ENCODE data around the gene KDM6A.

DNA sequence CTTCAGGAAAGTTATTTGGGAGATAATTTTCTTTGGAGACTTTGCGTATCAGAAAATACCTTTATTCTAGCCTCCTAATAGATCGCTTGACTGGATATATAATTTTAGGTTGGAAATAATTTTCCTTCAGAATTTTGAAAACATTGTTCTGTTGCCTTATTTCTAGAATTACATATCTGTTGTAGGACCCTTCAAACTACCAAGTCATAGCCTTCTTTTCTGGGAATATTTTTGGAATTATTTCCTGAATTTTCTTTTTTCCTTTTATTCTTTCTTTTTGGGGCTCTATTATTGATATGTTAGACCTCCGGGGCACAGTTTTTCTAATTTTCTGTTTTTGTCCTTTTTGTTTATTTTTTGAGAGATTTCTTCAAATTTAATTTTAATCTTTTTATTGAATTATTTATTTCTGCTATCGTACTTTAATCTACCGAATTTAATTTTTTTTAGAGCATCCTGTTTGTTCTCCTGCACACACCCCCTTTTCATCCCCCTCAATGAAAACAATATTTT lies 100.5 kb downstream of the KDM6A start:
- TF ChIP-seq POLR2A (IDR thresholded peaks at IDR 0.05; ENCODE audit: low read depth, low read length), result no peak
- TF ChIP-seq, protein P1, sequence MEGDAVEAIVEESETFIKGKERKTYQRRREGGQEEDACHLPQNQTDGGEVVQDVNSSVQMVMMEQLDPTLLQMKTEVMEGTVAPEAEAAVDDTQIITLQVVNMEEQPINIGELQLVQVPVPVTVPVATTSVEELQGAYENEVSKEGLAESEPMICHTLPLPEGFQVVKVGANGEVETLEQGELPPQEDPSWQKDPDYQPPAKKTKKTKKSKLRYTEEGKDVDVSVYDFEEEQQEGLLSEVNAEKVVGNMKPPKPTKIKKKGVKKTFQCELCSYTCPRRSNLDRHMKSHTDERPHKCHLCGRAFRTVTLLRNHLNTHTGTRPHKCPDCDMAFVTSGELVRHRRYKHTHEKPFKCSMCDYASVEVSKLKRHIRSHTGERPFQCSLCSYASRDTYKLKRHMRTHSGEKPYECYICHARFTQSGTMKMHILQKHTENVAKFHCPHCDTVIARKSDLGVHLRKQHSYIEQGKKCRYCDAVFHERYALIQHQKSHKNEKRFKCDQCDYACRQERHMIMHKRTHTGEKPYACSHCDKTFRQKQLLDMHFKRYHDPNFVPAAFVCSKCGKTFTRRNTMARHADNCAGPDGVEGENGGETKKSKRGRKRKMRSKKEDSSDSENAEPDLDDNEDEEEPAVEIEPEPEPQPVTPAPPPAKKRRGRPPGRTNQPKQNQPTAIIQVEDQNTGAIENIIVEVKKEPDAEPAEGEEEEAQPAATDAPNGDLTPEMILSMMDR (IDR thresholded peaks at IDR 0.05; ENCODE audit: extremely low read depth in 1 of 2, insufficient read depth in 1 of 2, low read depth in 1 of 2, low read length in 2 of 2), result no peak
- TF ChIP-seq FOS (IDR thresholded peaks at IDR 0.05; ENCODE audit: borderline replicate concordance, insufficient read depth, low read length), result no peak
- no peak for TF ChIP-seq POLR2AphosphoS5 (IDR thresholded peaks at IDR 0.05; ENCODE audit: insufficient read depth, low read depth, low read length)
- no peak for TF ChIP-seq EZH2 (IDR thresholded peaks at IDR 0.05; ENCODE audit: borderline replicate concordance, low read depth, low read length, severe bottlenecking)
- no peak for TF ChIP-seq GATA2 (IDR thresholded peaks at IDR 0.05; ENCODE audit: insufficient read depth, insufficient read length, low read depth, low read length)
- TF ChIP-seq, protein P2, sequence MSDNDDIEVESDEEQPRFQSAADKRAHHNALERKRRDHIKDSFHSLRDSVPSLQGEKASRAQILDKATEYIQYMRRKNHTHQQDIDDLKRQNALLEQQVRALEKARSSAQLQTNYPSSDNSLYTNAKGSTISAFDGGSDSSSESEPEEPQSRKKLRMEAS (IDR thresholded peaks at IDR 0.05; ENCODE audit: insufficient read depth, insufficient read length), result no peak
- no peak for TF ChIP-seq MYC (IDR thresholded peaks at IDR 0.05; ENCODE audit: low read depth, low read length)
